Measurements from ENCODE around the gene MOB1A.

The MOB1A gene

GRCh38 chr2:74174909-74175308 lies 3.8 kb downstream of the MOB1A start:
- no peak overlapping the region for H3K4me3 ChIP-seq (ENCODE audit: low read depth, low read length)
- no peak for DNase-seq (ENCODE audit: low read depth)
- TF ChIP-seq CTCF (IDR thresholded peaks at IDR 0.05; ENCODE audit: insufficient read depth, low read depth, low read length, missing control alignments) = no peak

GRCh38 chr2:74168739-74169138 lies 9.9 kb downstream of the MOB1A start:
- no peak overlapping the region for H3K4me3 ChIP-seq (ENCODE audit: low read depth, low read length)
- TF ChIP-seq CTCF (IDR thresholded peaks at IDR 0.05; ENCODE audit: insufficient read depth, low read depth, low read length, missing control alignments) = no peak
- peak; percentile 73 for DNase-seq (ENCODE audit: low read depth)

- H3K4me3 ChIP-seq (ENCODE audit: low read depth, low read length) = no peak overlapping the region
- DNase-seq (ENCODE audit: low read depth) = no peak
- no peak for TF ChIP-seq CTCF (IDR thresholded peaks at IDR 0.05; ENCODE audit: insufficient read depth, low read depth, low read length, missing control alignments)
These were observed 13.9 kb downstream of the MOB1A start for GRCh38 chr2:74164761-74165160.

- no peak for DNase-seq (ENCODE audit: low read depth)
- no peak overlapping the region for H3K4me3 ChIP-seq (ENCODE audit: low read depth, low read length)
- TF ChIP-seq CTCF (IDR thresholded peaks at IDR 0.05; ENCODE audit: insufficient read depth, low read depth, low read length, missing control alignments) = no peak
These were observed 15.7 kb downstream of the MOB1A start for GRCh38 chr2:74162951-74163350.

GRCh38 chr2:74155830-74156229 lies 22.8 kb downstream of the MOB1A start:
- H3K4me3 ChIP-seq (ENCODE audit: low read depth, low read length) = no peak overlapping the region
- TF ChIP-seq CTCF (IDR thresholded peaks at IDR 0.05; ENCODE audit: insufficient read depth, low read depth, low read length, missing control alignments) = no peak
- no peak for DNase-seq (ENCODE audit: low read depth)

GRCh38 chr2:74152954-74153353 lies 25.7 kb downstream of the MOB1A start:
- DNase-seq (ENCODE audit: low read depth) = no peak
- no peak for TF ChIP-seq CTCF (IDR thresholded peaks at IDR 0.05; ENCODE audit: insufficient read depth, low read depth, low read length, missing control alignments)
- no peak overlapping the region for H3K4me3 ChIP-seq (ENCODE audit: low read depth, low read length)

- TF ChIP-seq CTCF (IDR thresholded peaks at IDR 0.05; ENCODE audit: insufficient read depth, low read depth, low read length, missing control alignments) = no peak
- H3K4me3 ChIP-seq (ENCODE audit: low read depth, low read length) = no peak overlapping the region
- no peak for DNase-seq (ENCODE audit: low read depth)
These were observed 28.9 kb downstream of the MOB1A start for GRCh38 chr2:74149570-74150319.
